KOPT-K1 (cell line): ENCODE results near the gene GIPC2.
"Not testable (repeated sequence)": the region's sequence is repeated elsewhere in the genome, so short reads cannot be mapped to it uniquely, and the experiment has no call there.

Experiments
- H3K27ac ChIP-seq: fragments of 200-600 bp; sonication (generic); 2 replicates; pipeline ENCODE4 v1.5.1; 2016; ENCODE audit warnings: antibody characterized with exemption, mild to moderate bottlenecking, low read depth, low read length; ENCODE audit not compliant: poor library complexity, severe bottlenecking
- H3K36me3 ChIP-seq: fragments of 200-600 bp; sonication (generic); 2 replicates; pipeline ENCODE4 v1.5.1; 2017; ENCODE audit warnings: antibody characterized with exemption, mild to moderate bottlenecking, low read length, moderate library complexity; ENCODE audit not compliant: insufficient read depth
- H3K9me3 ChIP-seq: fragments of 200-600 bp; sonication (generic); 2 replicates; pipeline ENCODE4 v1.5.1; 2017; ENCODE audit warnings: antibody characterized with exemption, low read length, mild to moderate bottlenecking; ENCODE audit not compliant: insufficient read depth, poor library complexity, severe bottlenecking

The GIPC2 gene

GRCh38 chr1:78070210-78070609 is 24.4 kb downstream of the GIPC2 start:
- no peak overlapping the region for H3K27ac ChIP-seq
- H3K36me3 ChIP-seq, result no peaks in the 10 kb centered on the region
- no peaks in the 10 kb centered on the region for H3K9me3 ChIP-seq

- Histone ChIP-seq H3K27ac (no peak overlapping the region), H3K36me3 (no peaks in the 10 kb centered on the region), H3K9me3 (no peaks in the 10 kb centered on the region)
These were observed 25.0 kb downstream of the GIPC2 start for GRCh38 chr1:78070758-78071157.

- H3K27ac ChIP-seq, result no peak overlapping the region
- no peaks in the 10 kb centered on the region for H3K36me3 ChIP-seq
- no peaks in the 10 kb centered on the region for H3K9me3 ChIP-seq
These were observed 25.9 kb downstream of the GIPC2 start for GRCh38 chr1:78071696-78072095.

GRCh38 chr1:78072216-78072615 is 26.4 kb downstream of the GIPC2 start:
- Histone ChIP-seq H3K36me3 (no peaks in the 10 kb centered on the region), H3K9me3 (no peaks in the 10 kb centered on the region), H3K27ac (no peak overlapping the region)

GRCh38 chr1:78073441-78073840 is 27.7 kb downstream of the GIPC2 start:
- no peaks in the 10 kb centered on the region for H3K9me3 ChIP-seq
- H3K36me3 ChIP-seq, result no peaks in the 10 kb centered on the region
- no peak overlapping the region for H3K27ac ChIP-seq

GRCh38 chr1:78075621-78076020 is 29.9 kb downstream of the GIPC2 start:
- no peak overlapping the region for H3K27ac ChIP-seq
- H3K9me3 ChIP-seq, result no peaks in the 10 kb centered on the region
- H3K36me3 ChIP-seq, result no peaks in the 10 kb centered on the region

- H3K9me3 ChIP-seq, result no peaks in the 10 kb centered on the region
- no peak overlapping the region for H3K27ac ChIP-seq
- H3K36me3 ChIP-seq, result no peaks in the 10 kb centered on the region
These were observed 32.6 kb downstream of the GIPC2 start for GRCh38 chr1:78078358-78078757.

GRCh38 chr1:78079580-78079979 is 33.8 kb downstream of the GIPC2 start:
- H3K27ac ChIP-seq, result no peak overlapping the region
- no peaks in the 10 kb centered on the region for H3K36me3 ChIP-seq
- H3K9me3 ChIP-seq, result no peaks in the 10 kb centered on the region

- Histone ChIP-seq H3K9me3 (peaks cover 2% of the 10 kb centered on the region), H3K36me3 (no peaks in the 10 kb centered on the region), H3K27ac (peak overlapping the region; percentile 28)
These were observed 35.0 kb downstream of the GIPC2 start for GRCh38 chr1:78080767-78081166.

- no peak overlapping the region for H3K27ac ChIP-seq
- H3K36me3 ChIP-seq, result no peaks in the 10 kb centered on the region
These were observed 36.5 kb downstream of the GIPC2 start for GRCh38 chr1:78081980-78082860.

GRCh38 chr1:78084639-78085038 is 38.9 kb downstream of the GIPC2 start:
- H3K27ac ChIP-seq, H3K36me3 ChIP-seq: not testable (repeated sequence)
- peaks cover 13% of the 10 kb centered on the region for H3K9me3 ChIP-seq

More at GRCh38 chr1:78081980-78082860, 36.5 kb downstream of the GIPC2 start:
- H3K9me3 ChIP-seq, result peaks cover 13% of the 10 kb centered on the region

GRCh38 chr1:78086697-78087096 is 40.9 kb downstream of the GIPC2 start:
- no peak overlapping the region for H3K27ac ChIP-seq
- H3K36me3 ChIP-seq, result no peaks in the 10 kb centered on the region
- peaks cover 13% of the 10 kb centered on the region for H3K9me3 ChIP-seq

GRCh38 chr1:78088015-78088414 is 42.2 kb downstream of the GIPC2 start:
- no peak overlapping the region for H3K27ac ChIP-seq
- H3K9me3 ChIP-seq, result peaks cover 13% of the 10 kb centered on the region
- H3K36me3 ChIP-seq, result no peaks in the 10 kb centered on the region

- Histone ChIP-seq H3K27ac (no peak overlapping the region), H3K9me3 (peaks cover 13% of the 10 kb centered on the region), H3K36me3 (no peaks in the 10 kb centered on the region)
These were observed 42.7 kb downstream of the GIPC2 start for GRCh38 chr1:78088486-78088885.

- Histone ChIP-seq H3K27ac (no peak overlapping the region), H3K9me3 (peaks cover 13% of the 10 kb centered on the region), H3K36me3 (no peaks in the 10 kb centered on the region)
These were observed 43.2 kb downstream of the GIPC2 start for GRCh38 chr1:78089010-78089409.
